ENCODE measurements around the gene GHR.

DNA sequence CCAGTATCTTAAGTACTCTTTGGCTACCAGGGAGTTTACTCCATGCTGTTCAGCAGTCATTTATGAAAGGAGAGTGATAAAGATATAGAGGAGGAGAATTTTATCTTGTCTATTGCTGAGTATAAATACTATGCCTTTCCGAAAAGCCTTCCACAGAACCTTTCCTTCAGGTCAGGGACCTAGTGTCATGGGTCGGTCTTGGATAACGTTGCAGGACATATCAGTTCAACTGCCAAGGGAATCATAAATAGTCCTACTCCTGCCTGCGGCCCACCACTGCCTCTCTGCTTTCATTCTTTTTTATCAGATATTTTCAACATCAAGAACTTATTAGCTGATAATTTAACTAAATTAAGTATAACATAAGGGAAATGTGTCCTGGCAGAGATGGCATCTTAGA is 211.3 kb downstream of the GHR start:
- TF ChIP-seq, protein P1, sequence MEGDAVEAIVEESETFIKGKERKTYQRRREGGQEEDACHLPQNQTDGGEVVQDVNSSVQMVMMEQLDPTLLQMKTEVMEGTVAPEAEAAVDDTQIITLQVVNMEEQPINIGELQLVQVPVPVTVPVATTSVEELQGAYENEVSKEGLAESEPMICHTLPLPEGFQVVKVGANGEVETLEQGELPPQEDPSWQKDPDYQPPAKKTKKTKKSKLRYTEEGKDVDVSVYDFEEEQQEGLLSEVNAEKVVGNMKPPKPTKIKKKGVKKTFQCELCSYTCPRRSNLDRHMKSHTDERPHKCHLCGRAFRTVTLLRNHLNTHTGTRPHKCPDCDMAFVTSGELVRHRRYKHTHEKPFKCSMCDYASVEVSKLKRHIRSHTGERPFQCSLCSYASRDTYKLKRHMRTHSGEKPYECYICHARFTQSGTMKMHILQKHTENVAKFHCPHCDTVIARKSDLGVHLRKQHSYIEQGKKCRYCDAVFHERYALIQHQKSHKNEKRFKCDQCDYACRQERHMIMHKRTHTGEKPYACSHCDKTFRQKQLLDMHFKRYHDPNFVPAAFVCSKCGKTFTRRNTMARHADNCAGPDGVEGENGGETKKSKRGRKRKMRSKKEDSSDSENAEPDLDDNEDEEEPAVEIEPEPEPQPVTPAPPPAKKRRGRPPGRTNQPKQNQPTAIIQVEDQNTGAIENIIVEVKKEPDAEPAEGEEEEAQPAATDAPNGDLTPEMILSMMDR (conservative IDR thresholded peaks at IDR 0.05; ENCODE audit: low read length), result no peak
- TF ChIP-seq EZH2phosphoT487 (IDR thresholded peaks at IDR 0.05; ENCODE audit: borderline replicate concordance, low read depth, low read length), result no peak
